Right lobe of liver (tissue), 4 donors: Measurements from ENCODE around the gene ULK4.

Source experiments
- CTCF ChIP-seq, 4 donors: fragments of 200-600 bp in 3 of 4; fragments of 450-650 bp in 1 of 4; IDR thresholded peaks; one replicate each; pipeline versions ENCODE4 v1.5.1 to v1.8.0; 2016 to 2022; ENCODE audit warnings: antibody characterized with exemption in 4 of 4, mild to moderate bottlenecking in 2 of 4
- POLR2A ChIP-seq: fragments of 450-650 bp; IDR thresholded peaks from one replicate; pipeline ENCODE4 v1.6.1; 2017; ENCODE audit warnings: antibody characterized with exemption, mild to moderate bottlenecking
- donor health status: DM: no; HTN: no; CAD: no.
- donor health status: DM: no; HTN: no; CAD: no.
- donor health status: DM: no; HTN: yes; CAD: no.

GRCh38 chr3:41223691-41224090, 738.2 kb downstream of the ULK4 start:
- TF ChIP-seq POLR2A (no peak), CTCF (IDR thresholded peaks at IDR 0.05) (no peak)
